H9 (cell line): ENCODE measurements around the gene PAIP1. TPM values are rescaled to one million over a fixed set of nuclear protein-coding genes. Genes with fewer than 3 reads are reported as not detected.

Experiments used
- DNase-seq: peaks from one replicate; pipeline ENCODE4 v3.0.0-alpha.2; 2017
- H2AFZ ChIP-seq: one replicate; pipeline ENCODE4 v1.6.1; 2013; ENCODE audit warnings: mild to moderate bottlenecking, low read length, control low read depth, moderate library complexity
- H2AK5ac ChIP-seq: 2 replicates; pipeline ENCODE4 v1.6.1; 2013; ENCODE audit warnings: low read length, control low read depth, mixed read lengths; ENCODE audit not compliant: insufficient read length
- H2BK120ac ChIP-seq: one replicate; pipeline ENCODE4 v1.6.1; 2013; ENCODE audit warnings: low read depth, mild to moderate bottlenecking, low read length, control low read depth, inconsistent platforms; ENCODE audit not compliant: poor library complexity, severe bottlenecking
- H2BK12ac ChIP-seq: 2 replicates; pipeline ENCODE4 v1.6.1; 2013; ENCODE audit warnings: low read length, control low read depth, mixed read lengths, low read depth; ENCODE audit not compliant: insufficient read length
- H2BK15ac ChIP-seq: 2 replicates; pipeline ENCODE4 v1.6.1; 2013; ENCODE audit warnings: low read depth, low read length, control low read depth
- H2BK20ac ChIP-seq: one replicate; pipeline ENCODE4 v1.6.1; 2013; ENCODE audit warnings: low read depth, mild to moderate bottlenecking, low read length, control low read depth, inconsistent platforms; ENCODE audit not compliant: poor library complexity, severe bottlenecking
- H2BK5ac ChIP-seq: 2 replicates; pipeline ENCODE4 v1.6.1; 2013; ENCODE audit warnings: low read length, control low read depth, mixed read lengths; ENCODE audit not compliant: insufficient read length
- H3K14ac ChIP-seq: 2 replicates; pipeline ENCODE4 v1.6.1; 2013; ENCODE audit warnings: low read length, control low read depth; ENCODE audit not compliant: insufficient read depth
- H3K18ac ChIP-seq: 2 replicates; pipeline ENCODE4 v1.6.1; 2013; ENCODE audit warnings: low read depth, mild to moderate bottlenecking, mixed read lengths, low read length, control low read depth; ENCODE audit not compliant: insufficient read length
- H3K23ac ChIP-seq: 2 replicates; pipeline ENCODE4 v1.6.1; 2013; ENCODE audit warnings: low read length, control low read depth, mixed read lengths, low read depth; ENCODE audit not compliant: insufficient read length
- H3K23me2 ChIP-seq: 2 replicates; pipeline ENCODE4 v1.6.1; 2013; ENCODE audit warnings: low read depth, mild to moderate bottlenecking, mixed read lengths, low read length, control low read depth; ENCODE audit not compliant: insufficient read length, poor library complexity, severe bottlenecking
- H3K27ac ChIP-seq: 2 replicates; pipeline ENCODE4 v1.5.1; 2013; ENCODE audit warnings: low read length, control low read depth, mixed read lengths, low read depth; ENCODE audit not compliant: insufficient read length
- H3K27me3 ChIP-seq: 2 replicates; pipeline ENCODE4 v1.6.1; 2013; ENCODE audit warnings: low read length, control low read depth, inconsistent platforms; ENCODE audit not compliant: insufficient read depth
- H3K4ac ChIP-seq: 2 replicates; pipeline ENCODE4 v1.6.1; 2013; ENCODE audit warnings: low read depth, mild to moderate bottlenecking, control low read depth, inconsistent platforms, low read length, moderate library complexity
- H3K4me1 ChIP-seq: 2 replicates; pipeline ENCODE4 v1.6.1; 2013; ENCODE audit warnings: low read length, control low read depth, inconsistent platforms; ENCODE audit not compliant: insufficient read depth
- H3K4me2 ChIP-seq: 2 replicates; pipeline ENCODE4 v1.6.1; 2013; ENCODE audit warnings: low read length, control low read depth, mixed read lengths; ENCODE audit not compliant: insufficient read length, insufficient read depth
- H3K56ac ChIP-seq: 2 replicates; pipeline ENCODE4 v1.6.1; 2013; ENCODE audit warnings: low read depth, mild to moderate bottlenecking, mixed read lengths, low read length, control low read depth; ENCODE audit not compliant: insufficient read length
- H3K79me1 ChIP-seq: 2 replicates; pipeline ENCODE4 v1.6.1; 2013; ENCODE audit warnings: low read depth, mild to moderate bottlenecking, moderate library complexity, low read length, control low read depth, inconsistent platforms; ENCODE audit not compliant: insufficient read depth, poor library complexity, severe bottlenecking
- H3K79me2 ChIP-seq: 2 replicates; pipeline ENCODE4 v1.6.1; 2013; ENCODE audit warnings: low read length, control low read depth, inconsistent platforms; ENCODE audit not compliant: insufficient read depth
- H3K9ac ChIP-seq: 2 replicates; pipeline ENCODE4 v1.6.1; 2013; ENCODE audit warnings: low read length, control low read depth, mixed read lengths; ENCODE audit not compliant: insufficient read length; ENCODE audit errors: extremely low read depth
- H3K9me3 ChIP-seq: one replicate; pipeline ENCODE4 v1.6.1; 2013; ENCODE audit warnings: low read depth, low read length, inconsistent platforms; ENCODE audit not compliant: control insufficient read depth
- H3T11ph ChIP-seq: one replicate; pipeline ENCODE4 v1.6.1; 2013; ENCODE audit warnings: mild to moderate bottlenecking, low read length, control low read depth, inconsistent platforms
- H4K20me1 ChIP-seq: one replicate; pipeline ENCODE4 v1.6.1; 2013; ENCODE audit not compliant: control insufficient read depth, insufficient read length, insufficient read depth
- H4K5ac ChIP-seq: 2 replicates; pipeline ENCODE4 v1.6.1; 2013; ENCODE audit warnings: low read depth, mild to moderate bottlenecking, mixed read lengths, low read length, control low read depth; ENCODE audit not compliant: insufficient read length
- H4K8ac ChIP-seq: replicated peaks from 2 replicates; pipeline ENCODE4 v1.6.1; 2013; ENCODE audit warnings: low read length, control low read depth, mixed read lengths, low read depth; ENCODE audit not compliant: insufficient read length
- H4K91ac ChIP-seq: 2 replicates; pipeline ENCODE4 v1.6.1; 2013; ENCODE audit warnings: low read depth, mild to moderate bottlenecking, moderate library complexity, mixed read lengths, low read length, control low read depth; ENCODE audit not compliant: insufficient read length
- H3K27ac Mint-ChIP-seq, 3 experiments: 2 replicates in 2 of 3; 3 replicates in 1 of 3; pipeline ENCODE4 v1.8.0; 2020 to 2021; ENCODE audit warnings: mixed read lengths in 3 of 3, mild to moderate bottlenecking in 1 of 3, moderate library complexity in 1 of 3
- H3K27me3 Mint-ChIP-seq: 2 replicates; pipeline ENCODE4 v1.8.0; 2021; ENCODE audit warnings: low read depth, mild to moderate bottlenecking, moderate library complexity, mixed read lengths
- H3K36me3 Mint-ChIP-seq, 3 experiments: 2 replicates in 2 of 3; 3 replicates in 1 of 3; pipeline ENCODE4 v1.8.0; 2020 to 2021; ENCODE audit warnings: low read depth in 3 of 3, mixed read lengths in 3 of 3; ENCODE audit not compliant: insufficient read depth in 1 of 3
- H3K4me1 Mint-ChIP-seq, 2 experiments: 2 replicates each; pipeline ENCODE4 v1.8.0; 2020; ENCODE audit warnings: mixed read lengths in 2 of 2
- H3K4me3 Mint-ChIP-seq, 2 experiments: 2 replicates in 1 of 2; 3 replicates in 1 of 2; pipeline ENCODE4 v1.8.0; 2020 to 2021; ENCODE audit warnings: mild to moderate bottlenecking in 2 of 2, mixed read lengths in 2 of 2, moderate library complexity in 1 of 2
- H3K9me3 Mint-ChIP-seq, 2 experiments: 2 replicates in 1 of 2; 3 replicates in 1 of 2; pipeline ENCODE4 v1.8.0; 2020; ENCODE audit warnings: mild to moderate bottlenecking in 2 of 2, mixed read lengths in 2 of 2, moderate library complexity in 1 of 2
- CTCF ChIP-seq: fragments of 200-600 bp; sonication (generic); conservative IDR thresholded peaks from 3 replicates; pipeline ENCODE4 v1.8.0; 2021; ENCODE audit warnings: antibody characterized with exemption, mild to moderate bottlenecking
- WGBS: extraction: QIAGEN DNeasy Blood & Tissue Kit; methylation state at CpG from one replicate; pipeline ENCODE4 v1.1.7; 2013; ENCODE audit warnings: missing lambda C conversion rate, low lambda C conversion rate, mixed read lengths; ENCODE audit not compliant: insufficient read length; ENCODE audit errors: extremely low coverage; 5-methylcytosine and 5-hydroxymethylcytosine counted together
- total RNA-seq: library from RNA; stranded (reverse); gene quantifications from 2 replicates; pipeline ENCODE4 v1.2.1, GENCODE V29; 2021

The PAIP1 gene
- total RNA-seq, 1 experiment from 2014 or later = 92.9 TPM

GRCh38 chr5:43533646-43534045, 23.2 kb downstream of the PAIP1 start:
- Histone ChIP-seq H3K23ac (no peak overlapping the region), H3K14ac (no peak overlapping the region), H3K9me3 (no peaks in the 10 kb centered on the region), H3K79me1 (no peaks in the 10 kb centered on the region), H4K20me1 (no peaks in the 10 kb centered on the region), H3T11ph (no peak overlapping the region), H2AFZ (no peak overlapping the region), H2BK15ac (no peak overlapping the region), H3K27ac (no peak overlapping the region), H4K91ac (no peak overlapping the region), H3K27me3 (no peaks in the 10 kb centered on the region), H3K4me1 (no peaks in the 10 kb centered on the region), H2AK5ac (no peak overlapping the region), H3K4me2 (no peak overlapping the region), H3K79me2 (no peaks in the 10 kb centered on the region), H4K5ac (no peak overlapping the region), H3K23me2 (no peaks in the 10 kb centered on the region), H2BK120ac (no peak overlapping the region), H3K18ac (no peak overlapping the region), H3K9ac (no peak overlapping the region), H3K4ac (no peak overlapping the region), H2BK20ac (no peak overlapping the region), H2BK12ac (no peak overlapping the region), H2BK5ac (no peak overlapping the region), H4K8ac (no peak overlapping the region), H3K56ac (no peak overlapping the region)
- Mint-ChIP-seq H3K4me3 (no peak overlapping the region), H3K27ac (peak overlapping the region in 1 of 3 experiments; percentile 21; a peak in 1 of 7 replicates), H3K4me1 (no peaks in the 10 kb centered on the region), H3K36me3 (peaks cover 29 to 90% (median 81%) of the 10 kb centered on the region in 3 experiments), H3K9me3 (no peaks in the 10 kb centered on the region), H3K27me3 (no peaks in the 10 kb centered on the region)
- no peak for TF ChIP-seq CTCF
- WGBS = no CpG with 5 or more reads among the region's 2 CpGs
- no peak for DNase-seq
